SU-DHL-6 (cell line): ENCODE measurements around the gene HUWE1.

Experiments used
- H2AFZ ChIP-seq: fragments of 200-600 bp; sonication (generic); 2 replicates; pipeline ENCODE4 v1.6.1; 2014; ENCODE audit warnings: low read depth, mild to moderate bottlenecking, moderate library complexity, mixed read lengths, antibody characterized with exemption, low read length; ENCODE audit not compliant: severe bottlenecking
- H3F3A ChIP-seq: fragments of 200-600 bp; shearing (Covaris generic); 2 replicates; pipeline ENCODE4 v1.6.0; 2016; ENCODE audit warnings: antibody characterized with exemption, mild to moderate bottlenecking; ENCODE audit not compliant: insufficient read depth
- H3K27ac ChIP-seq: fragments of 200-600 bp; sonication (generic); 2 replicates; pipeline ENCODE4 v1.5.1; 2016; ENCODE audit warnings: low read depth, mild to moderate bottlenecking, low read length, moderate library complexity, mixed read lengths
- H3K27me3 ChIP-seq: fragments of 200-600 bp; sonication (generic), shearing (Covaris generic); 2 replicates; pipeline ENCODE4 v1.6.0; 2014; ENCODE audit warnings: mild to moderate bottlenecking, low read length
- H3K36me3 ChIP-seq: fragments of 200-600 bp; sonication (generic); 2 replicates; pipeline ENCODE4 v1.6.1; 2014; ENCODE audit warnings: mild to moderate bottlenecking, low read length, mixed read lengths
- H3K4me2 ChIP-seq: fragments of 300-600, 200-600 bp; shearing (Covaris generic), sonication (generic); 2 replicates; pipeline ENCODE4 v1.6.0; 2014; ENCODE audit warnings: low read length, low read depth, mild to moderate bottlenecking; ENCODE audit not compliant: poor library complexity, severe bottlenecking
- H3K4me3 ChIP-seq: fragments of 200-600 bp; sonication (generic); 2 replicates; pipeline ENCODE4 v1.5.1; 2014; ENCODE audit warnings: antibody characterized with exemption, low read length, mild to moderate bottlenecking, mixed read lengths; ENCODE audit not compliant: insufficient read depth, poor library complexity, severe bottlenecking
- H3K79me2 ChIP-seq: fragments of 200-600 bp; sonication (generic); 2 replicates; pipeline ENCODE4 v1.6.1; 2014; ENCODE audit warnings: mild to moderate bottlenecking, low read length, moderate library complexity; ENCODE audit not compliant: insufficient read depth
- H3K9ac ChIP-seq: fragments of 200-600 bp; sonication (generic); 2 replicates; pipeline ENCODE4 v1.7.0; 2014; ENCODE audit warnings: mild to moderate bottlenecking, low read length
- H3K9me2 ChIP-seq: fragments of 200-600 bp; sonication (generic); replicated peaks from 2 replicates; pipeline ENCODE4 v1.6.1; 2014; ENCODE audit warnings: low read length; ENCODE audit not compliant: insufficient read depth
- H3K9me3 ChIP-seq: fragments of 200-600 bp; sonication (generic); 2 replicates; pipeline ENCODE4 v1.6.1; 2014; ENCODE audit warnings: low read length, mixed read lengths; ENCODE audit not compliant: insufficient read depth
- H4K20me1 ChIP-seq: fragments of 200-600 bp; sonication (generic); 2 replicates; pipeline ENCODE4 v1.6.1; 2014; ENCODE audit warnings: low read depth, mild to moderate bottlenecking, antibody characterized with exemption, low read length, moderate library complexity, mixed read lengths
- EZH2phosphoT487 ChIP-seq: fragments of 200-600 bp; sonication (generic), shearing (Covaris generic); conservative IDR thresholded peaks from 2 replicates; pipeline ENCODE4 v1.6.1; 2018; ENCODE audit warnings: mild to moderate bottlenecking, antibody characterized with exemption, low read length, moderate library complexity, mixed read lengths
- TF ChIP-seq, protein P1 (sequence below): fragments of 200-600 bp; sonication (generic); IDR thresholded peaks from one replicate; pipeline ENCODE4 v1.5.1; 2017; ENCODE audit warnings: antibody characterized with exemption, mild to moderate bottlenecking, low read length, moderate library complexity; ENCODE audit not compliant: insufficient read depth, poor library complexity, severe bottlenecking

Gene HUWE1

DNA sequence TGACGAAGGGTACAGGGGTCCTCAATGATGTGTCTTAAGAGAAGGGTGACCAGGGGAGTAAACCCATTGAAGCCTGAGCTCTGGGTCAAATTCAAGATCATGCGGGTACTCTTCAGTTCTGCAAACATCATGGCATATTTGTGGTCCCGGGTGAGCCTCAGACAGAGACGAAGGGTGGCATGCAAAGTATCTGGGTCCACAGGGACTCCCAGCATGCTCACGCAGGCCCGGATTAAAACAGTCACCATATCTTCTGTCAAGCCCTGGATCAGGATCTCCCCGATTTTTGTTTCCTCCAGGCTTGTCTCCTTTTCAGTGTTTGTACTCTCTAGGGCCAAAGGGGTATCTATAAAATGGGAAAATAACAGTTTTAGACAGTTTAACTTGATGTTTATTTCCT lies 102.9 kb downstream of the HUWE1 start:
- Histone ChIP-seq H3K9me3 (no peaks in the 10 kb centered on the region), H3K9ac (no peak overlapping the region), H3K79me2 (no peaks in the 10 kb centered on the region), H3K27me3 (no peaks in the 10 kb centered on the region), H3K4me2 (no peak overlapping the region), H3K4me3 (no peak overlapping the region), H3K9me2 (no peaks in the 10 kb centered on the region), H3K36me3 (peaks cover 30% of the 10 kb centered on the region; the same call in 1 of the 2 replicates), H2AFZ (no peak overlapping the region), H3F3A (no peaks in the 10 kb centered on the region), H4K20me1 (no peaks in the 10 kb centered on the region), H3K27ac (no peak overlapping the region)
- no peak for TF ChIP-seq EZH2phosphoT487
- TF ChIP-seq, protein P1, sequence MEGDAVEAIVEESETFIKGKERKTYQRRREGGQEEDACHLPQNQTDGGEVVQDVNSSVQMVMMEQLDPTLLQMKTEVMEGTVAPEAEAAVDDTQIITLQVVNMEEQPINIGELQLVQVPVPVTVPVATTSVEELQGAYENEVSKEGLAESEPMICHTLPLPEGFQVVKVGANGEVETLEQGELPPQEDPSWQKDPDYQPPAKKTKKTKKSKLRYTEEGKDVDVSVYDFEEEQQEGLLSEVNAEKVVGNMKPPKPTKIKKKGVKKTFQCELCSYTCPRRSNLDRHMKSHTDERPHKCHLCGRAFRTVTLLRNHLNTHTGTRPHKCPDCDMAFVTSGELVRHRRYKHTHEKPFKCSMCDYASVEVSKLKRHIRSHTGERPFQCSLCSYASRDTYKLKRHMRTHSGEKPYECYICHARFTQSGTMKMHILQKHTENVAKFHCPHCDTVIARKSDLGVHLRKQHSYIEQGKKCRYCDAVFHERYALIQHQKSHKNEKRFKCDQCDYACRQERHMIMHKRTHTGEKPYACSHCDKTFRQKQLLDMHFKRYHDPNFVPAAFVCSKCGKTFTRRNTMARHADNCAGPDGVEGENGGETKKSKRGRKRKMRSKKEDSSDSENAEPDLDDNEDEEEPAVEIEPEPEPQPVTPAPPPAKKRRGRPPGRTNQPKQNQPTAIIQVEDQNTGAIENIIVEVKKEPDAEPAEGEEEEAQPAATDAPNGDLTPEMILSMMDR = no peak

- Histone ChIP-seq H3K36me3 (peaks cover 25% of the 10 kb centered on the region; the same call in 1 of the 2 replicates), H3K79me2 (no peaks in the 10 kb centered on the region), H4K20me1 (no peaks in the 10 kb centered on the region), H3K4me3 (no peak overlapping the region), H3F3A (no peaks in the 10 kb centered on the region), H3K27me3 (no peaks in the 10 kb centered on the region), H3K9ac (no peak overlapping the region), H2AFZ (no peak overlapping the region), H3K9me3 (no peaks in the 10 kb centered on the region), H3K4me2 (no peak overlapping the region), H3K9me2 (no peaks in the 10 kb centered on the region), H3K27ac (no peak overlapping the region)
- no peak for TF ChIP-seq EZH2phosphoT487
- TF ChIP-seq, protein P1 = no peak
Measured at GRCh38 chrX:53580742-53581504, 105.6 kb downstream of the HUWE1 start.

GRCh38 chrX:53571494-53571893 lies 115.0 kb downstream of the HUWE1 start:
- Histone ChIP-seq H3K9me2 (no peaks in the 10 kb centered on the region), H3K9ac (no peak overlapping the region), H3K9me3 (no peaks in the 10 kb centered on the region), H3K27ac (no peak overlapping the region), H3K4me2 (no peak overlapping the region), H2AFZ (no peak overlapping the region), H3K36me3 (no peaks in the 10 kb centered on the region), H3K4me3 (no peak overlapping the region), H4K20me1 (no peaks in the 10 kb centered on the region), H3K27me3 (no peaks in the 10 kb centered on the region), H3K79me2 (no peaks in the 10 kb centered on the region), H3F3A (no peaks in the 10 kb centered on the region)
- no peak for TF ChIP-seq EZH2phosphoT487
- TF ChIP-seq, protein P1 = no peak
